ENCODE results near the gene LZTS3.
A peak's percentile ranks its signal among the peaks of the same experiment; 100 is the strongest.
"Not testable (repeated sequence)": the region's sequence is repeated elsewhere in the genome, so short reads cannot be mapped to it uniquely, and the experiment has no call there.

Gene LZTS3

GRCh38 chr20:3192226-3193015 lies 19.1 kb upstream of the LZTS3 start:
- DNase-seq, result no peak

- no peak for DNase-seq
Measured at GRCh38 chr20:3190681-3191111, 17.3 kb upstream of the LZTS3 start.

DNA sequence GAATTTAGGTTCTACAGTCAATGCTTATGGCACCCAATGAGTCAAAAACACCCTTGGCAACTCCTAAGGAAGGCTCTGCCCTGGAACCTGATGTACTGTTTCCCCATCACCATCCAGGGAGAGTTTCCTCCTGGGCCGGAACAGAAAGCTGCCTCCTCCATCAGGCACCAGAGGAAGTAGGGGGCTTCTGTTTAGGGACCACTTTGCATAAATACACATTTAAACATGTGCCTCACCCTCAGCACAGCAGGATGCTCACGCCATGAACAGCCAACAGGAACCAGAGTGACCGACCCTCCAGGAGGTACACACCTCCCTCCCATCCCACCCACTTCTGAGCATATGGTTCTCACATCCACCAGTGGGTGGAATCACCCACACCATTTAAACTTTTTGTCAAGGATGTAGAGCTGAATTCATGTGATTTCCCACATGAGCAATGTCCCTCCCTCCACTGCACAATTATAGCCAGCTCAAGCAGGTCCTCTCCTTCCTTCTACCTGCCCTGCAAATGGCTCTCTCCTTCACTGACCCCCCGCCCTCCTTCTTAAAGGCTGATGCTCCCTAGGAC lies 16.3 kb upstream of the LZTS3 start:
- no peak for DNase-seq

GRCh38 chr20:3188823-3189413 lies 15.6 kb upstream of the LZTS3 start:
- no peak for DNase-seq

GRCh38 chr20:3187861-3188260 lies 14.5 kb upstream of the LZTS3 start:
- not testable (repeated sequence) for DNase-seq

GRCh38 chr20:3183896-3184612 lies 10.7 kb upstream of the LZTS3 start:
- no peak for DNase-seq

GRCh38 chr20:3182429-3182828 lies 9.1 kb upstream of the LZTS3 start:
- not testable (repeated sequence) for DNase-seq

GRCh38 chr20:3181270-3181669 lies 7.9 kb upstream of the LZTS3 start:
- DNase-seq, result no peak

GRCh38 chr20:3180319-3180718 lies 7.0 kb upstream of the LZTS3 start:
- no peak for DNase-seq

- no peak for DNase-seq
Measured at GRCh38 chr20:3177746-3178485, 4.6 kb upstream of the LZTS3 start.

GRCh38 chr20:3175270-3175669 lies 1.9 kb upstream of the LZTS3 start:
- DNase-seq, result no peak

DNA sequence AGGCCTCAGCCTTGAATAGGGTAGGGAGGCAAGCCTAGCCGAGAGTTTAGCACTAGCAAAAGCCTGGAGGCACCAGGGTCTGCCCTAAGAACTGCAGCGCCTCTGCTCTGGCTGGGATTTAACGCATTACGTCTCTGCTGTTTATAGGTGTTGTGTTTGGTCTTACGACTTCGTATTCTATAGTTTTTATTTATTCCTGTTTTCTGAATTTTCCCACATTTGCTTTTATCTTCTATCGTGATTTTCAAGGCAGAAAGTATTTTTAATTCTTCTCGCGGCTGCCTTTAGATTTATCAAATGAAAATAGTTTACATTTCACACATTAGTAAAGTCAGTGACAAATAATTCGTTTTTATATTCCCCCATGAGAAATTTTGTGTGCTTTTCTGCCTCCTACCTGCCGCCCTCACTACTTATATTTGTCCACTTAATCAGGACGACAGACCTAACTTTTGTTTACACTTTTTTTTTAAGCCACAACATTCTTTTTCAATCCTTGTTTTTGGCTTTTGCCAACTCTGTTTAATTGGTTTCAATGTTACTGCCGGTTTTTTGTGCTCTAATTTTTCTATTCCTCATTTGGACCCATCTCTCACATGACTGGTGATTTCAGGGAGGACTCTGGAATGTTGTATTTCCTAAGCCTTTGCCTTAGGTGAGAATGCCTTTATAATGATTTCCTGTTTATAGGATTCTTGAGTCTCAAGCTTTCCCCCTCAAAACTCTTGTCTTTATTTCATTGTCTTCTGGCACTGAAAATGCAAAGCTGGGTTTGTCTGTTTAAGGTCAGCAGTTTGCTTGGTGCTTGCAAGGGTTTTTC lies 1.3 kb upstream of the LZTS3 start:
- no peak for DNase-seq

DNA sequence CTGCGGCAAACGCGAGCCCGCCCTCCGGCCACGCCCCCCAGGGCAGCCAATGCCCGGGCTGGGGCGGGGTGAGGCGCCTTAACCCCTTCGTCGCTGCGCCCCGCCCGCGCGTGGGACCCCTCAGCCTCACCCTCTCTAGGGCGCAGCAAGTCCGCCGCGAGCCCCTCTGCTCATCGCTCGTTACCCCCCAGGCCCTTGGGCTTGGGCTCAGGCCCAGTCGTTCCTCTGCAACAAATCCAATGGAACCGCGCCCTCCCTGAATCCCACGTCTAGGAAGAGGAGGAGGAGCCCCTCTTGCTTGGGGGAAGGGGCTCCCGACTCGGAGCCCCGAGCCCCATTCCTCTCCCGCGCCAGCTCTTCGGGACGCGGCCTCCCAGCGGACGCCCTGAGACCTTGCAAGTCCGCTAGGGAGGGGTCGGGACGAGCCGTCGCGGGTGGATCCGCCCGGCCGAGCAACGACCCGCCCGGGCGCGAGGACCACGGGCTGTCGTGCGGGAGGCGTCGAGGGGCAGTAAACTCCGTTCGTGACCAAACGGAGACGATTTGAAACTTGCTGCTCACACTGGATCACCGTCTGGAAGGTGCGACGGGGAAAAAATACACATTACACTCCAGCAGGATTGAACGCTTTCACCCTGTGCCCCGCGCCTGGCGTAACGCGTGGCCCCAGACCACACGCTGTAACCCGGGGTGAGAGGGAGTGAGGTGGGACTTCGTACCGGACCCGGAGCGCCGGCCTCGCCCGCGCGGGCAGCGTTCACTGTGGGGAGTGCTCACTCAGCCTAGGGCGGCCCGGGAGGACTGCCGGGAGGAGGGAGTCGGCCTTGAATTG lies 477 bp upstream of the LZTS3 start:
- DNase-seq, result peak; percentile 61

DNA sequence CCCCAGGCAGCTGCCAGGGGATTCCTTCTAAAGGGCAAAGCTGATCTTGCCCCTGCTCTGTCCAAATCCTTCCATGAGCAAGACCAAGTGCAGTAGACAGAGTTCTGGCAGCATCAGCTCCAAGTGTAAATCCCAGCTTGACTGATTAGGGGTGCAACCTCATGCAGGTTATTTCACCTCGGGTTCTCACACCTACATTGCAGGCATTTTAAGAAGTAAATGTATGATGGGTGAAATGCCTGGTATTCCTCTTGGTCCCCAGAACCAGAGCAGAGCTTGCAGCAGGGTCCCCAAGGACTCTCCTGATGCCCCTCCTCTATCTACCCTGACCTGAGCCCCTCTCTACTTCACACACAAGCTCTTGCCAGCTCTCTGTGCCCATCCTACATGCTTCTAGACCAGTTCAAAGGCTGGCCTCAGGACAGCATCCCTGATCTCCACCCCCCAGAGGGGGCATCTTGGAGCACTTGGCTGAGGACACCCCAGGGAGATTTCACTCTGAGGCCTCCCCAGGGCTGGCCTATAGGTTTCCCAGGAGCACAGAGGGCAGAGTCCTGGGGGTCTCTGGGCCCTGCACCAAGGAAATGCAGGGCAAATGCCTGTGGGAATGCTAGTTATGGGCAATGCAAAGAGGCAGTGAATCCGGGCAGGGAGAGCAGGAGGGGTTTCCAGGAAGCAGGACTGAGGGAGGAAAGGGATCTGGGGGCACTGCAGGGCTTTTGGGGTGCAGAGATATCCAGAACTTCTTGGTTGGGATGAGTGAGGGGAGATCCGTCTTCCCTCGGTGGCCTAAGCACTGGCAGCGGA lies 1.0 kb downstream of the LZTS3 start:
- no peak for DNase-seq

- no peak for DNase-seq
Measured at GRCh38 chr20:3171391-3172125, 1.8 kb downstream of the LZTS3 start.

- DNase-seq, result no peak
Measured at GRCh38 chr20:3168829-3169590, 4.3 kb downstream of the LZTS3 start.

- DNase-seq, result no peak
Measured at GRCh38 chr20:3168079-3168828, 5.1 kb downstream of the LZTS3 start.

DNA sequence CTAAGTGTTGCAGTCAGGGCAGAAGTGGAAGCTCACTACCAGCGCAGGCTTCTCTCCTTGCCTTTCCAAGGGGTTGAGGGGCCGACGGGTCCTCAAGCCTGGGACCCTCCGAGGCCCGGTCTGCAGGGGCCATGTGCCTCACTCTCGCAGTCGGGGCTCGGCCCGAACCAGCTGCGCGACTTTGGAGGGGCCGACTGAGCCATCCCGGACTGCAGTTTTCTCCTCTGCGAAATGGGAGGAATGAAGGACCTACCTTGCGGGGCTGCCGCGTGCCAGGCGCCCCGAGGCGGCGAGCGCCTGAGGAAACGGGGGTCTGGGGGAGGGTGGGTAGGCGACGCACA lies 5.6 kb downstream of the LZTS3 start:
- DNase-seq, result no peak

Measured in GOT3 (cell line).